NCI-H2081 treated with DMSO at 0.1 percent for 48 hours (cell line): ENCODE measurements around the gene HCFC1.
A peak's percentile ranks its signal among the peaks of the same experiment; 100 is the strongest.

Experiments
- DNase-seq: peaks from one replicate; lab custom pipeline; 2025; lab: John Stamatoyannopoulos, UW

The HCFC1 gene

GRCh38 chrX:153957224-153957623, 14.4 kb downstream of the HCFC1 start:
- DNase-seq, result no peak

- no peak for DNase-seq
Observed at GRCh38 chrX:153956044-153956907, 15.3 kb downstream of the HCFC1 start.

- DNase-seq, result no peak
Observed at GRCh38 chrX:153955228-153955732, 16.3 kb downstream of the HCFC1 start.

- DNase-seq, result no peak
Observed at GRCh38 chrX:153954558-153955227, 16.9 kb downstream of the HCFC1 start.

GRCh38 chrX:153953892-153954557, 17.6 kb downstream of the HCFC1 start:
- no peak for DNase-seq

- DNase-seq, result no peak
Observed at GRCh38 chrX:153953342-153953830, 18.2 kb downstream of the HCFC1 start.

GRCh38 chrX:153952373-153953026, 19.1 kb downstream of the HCFC1 start:
- no peak for DNase-seq

GRCh38 chrX:153951683-153952372, 19.8 kb downstream of the HCFC1 start:
- DNase-seq, result no peak

- DNase-seq, result no peak
Observed at GRCh38 chrX:153950127-153950526, 21.5 kb downstream of the HCFC1 start.

GRCh38 chrX:153948847-153949805, 22.5 kb downstream of the HCFC1 start:
- no peak for DNase-seq

GRCh38 chrX:153948002-153948466, 23.6 kb downstream of the HCFC1 start:
- DNase-seq, result no peak

GRCh38 chrX:153947009-153947769, 24.4 kb downstream of the HCFC1 start:
- DNase-seq, result peak; percentile 3

GRCh38 chrX:153945956-153946943, 25.4 kb downstream of the HCFC1 start:
- DNase-seq, result no peak

- no peak for DNase-seq
Observed at GRCh38 chrX:153944800-153945150, 26.8 kb downstream of the HCFC1 start.

GRCh38 chrX:153944140-153944799, 27.3 kb downstream of the HCFC1 start, which contains the start of gene RENBP:
RENBP (minus strand) TSS chrX:153944643; CDS start chrX:153944610, 33 bp downstream.
- no peak for DNase-seq

GRCh38 chrX:153941336-153942252, 30.0 kb downstream of the HCFC1 start:
- DNase-seq, result no peak
